ENCODE data around the gene IHH. TPM values are rescaled to one million over a fixed set of nuclear protein-coding genes. Genes with fewer than 3 reads are reported as not detected.

Gene IHH
- total RNA-seq, 2 experiments from 2014 or later: not detected

GRCh38 chr2:219020604-219021365, 39.9 kb downstream of the IHH start:
- H3K4me3 Mint-ChIP-seq: no peak overlapping the region
- H3K27me3 Mint-ChIP-seq: no peaks in the 10 kb centered on the region
- H3K4me1 Mint-ChIP-seq: no peaks in the 10 kb centered on the region
- ChIA-PET POLR2A (interaction anchor here (0.6 to 1.0 kb wide), 2 partner anchors 9 to 58 kb away, joined by 3 read pairs; no protein-coding TSS in a partner anchor), CTCF (interaction anchor here (0.7 to 2.8 kb wide), 3 partner anchors 9 to 22 kb away, joined by 3 to 12 read pairs (median 4); no protein-coding TSS in a partner anchor)
- H3K9me3 Mint-ChIP-seq: no peaks in the 10 kb centered on the region
- DNase-seq: no peak
- H3K27ac Mint-ChIP-seq: no peak overlapping the region
- no peaks in the 10 kb centered on the region for H3K36me3 Mint-ChIP-seq (ENCODE audit: low read depth)

- peaks cover 2% of the 10 kb centered on the region for H3K27me3 Mint-ChIP-seq
- H3K36me3 Mint-ChIP-seq (ENCODE audit: low read depth): no peaks in the 10 kb centered on the region
- CTCF ChIA-PET: interaction anchor here (2.8 kb wide), 1 partner anchor 11 kb away, joined by 12 read pairs; no protein-coding TSS in a partner anchor
- no peak overlapping the region for H3K27ac Mint-ChIP-seq
- H3K9me3 Mint-ChIP-seq: no peaks in the 10 kb centered on the region
- no peak overlapping the region for H3K4me3 Mint-ChIP-seq
- POLR2A ChIA-PET: no interaction called here
- no peaks in the 10 kb centered on the region for H3K4me1 Mint-ChIP-seq
- DNase-seq: no peak
Observed at GRCh38 chr2:219019436-219019835, 41.3 kb downstream of the IHH start.

- Mint-ChIP-seq H3K4me1 (no peaks in the 10 kb centered on the region), H3K27ac (no peak overlapping the region), H3K36me3 (ENCODE audit: low read depth) (no peaks in the 10 kb centered on the region), H3K27me3 (peaks cover 2% of the 10 kb centered on the region), H3K9me3 (no peaks in the 10 kb centered on the region), H3K4me3 (no peak overlapping the region)
- DNase-seq: no peak
- POLR2A ChIA-PET: no interaction called here
- CTCF ChIA-PET: no interaction called here
Observed at GRCh38 chr2:219018726-219019125, 42.0 kb downstream of the IHH start.

GRCh38 chr2:219018286-219018685, 42.4 kb downstream of the IHH start:
- H3K27me3 Mint-ChIP-seq: peaks cover 2% of the 10 kb centered on the region
- H3K36me3 Mint-ChIP-seq (ENCODE audit: low read depth): no peaks in the 10 kb centered on the region
- POLR2A ChIA-PET: no interaction called here
- no peaks in the 10 kb centered on the region for H3K4me1 Mint-ChIP-seq
- H3K27ac Mint-ChIP-seq: no peak overlapping the region
- DNase-seq: no peak
- no peaks in the 10 kb centered on the region for H3K9me3 Mint-ChIP-seq
- CTCF ChIA-PET: no interaction called here
- H3K4me3 Mint-ChIP-seq: no peak overlapping the region

- H3K4me1 Mint-ChIP-seq: no peaks in the 10 kb centered on the region
- no peaks in the 10 kb centered on the region for H3K9me3 Mint-ChIP-seq
- no peaks in the 10 kb centered on the region for H3K36me3 Mint-ChIP-seq (ENCODE audit: low read depth)
- peaks cover 2% of the 10 kb centered on the region for H3K27me3 Mint-ChIP-seq
- ChIA-PET POLR2A (no interaction called here), CTCF (interaction anchor here (0.6 kb wide), 1 partner anchor 12 kb away, joined by 3 read pairs; no protein-coding TSS in a partner anchor)
- DNase-seq: no peak
- H3K4me3 Mint-ChIP-seq: no peak overlapping the region
- no peak overlapping the region for H3K27ac Mint-ChIP-seq
Observed at GRCh38 chr2:219017201-219017931, 43.4 kb downstream of the IHH start.

- ChIA-PET CTCF (interaction anchor here (1.2 kb wide), 2 partner anchors 42 to 55 kb away, joined by 4 to 7 read pairs; no protein-coding TSS in a partner anchor), POLR2A (no interaction called here)
- no peak for DNase-seq
- Mint-ChIP-seq H3K27ac (no peak overlapping the region), H3K4me1 (no peaks in the 10 kb centered on the region), H3K27me3 (peaks cover 2% of the 10 kb centered on the region), H3K4me3 (no peak overlapping the region), H3K9me3 (no peaks in the 10 kb centered on the region), H3K36me3 (ENCODE audit: low read depth) (no peaks in the 10 kb centered on the region)
Observed at GRCh38 chr2:219016721-219017120, 44.0 kb downstream of the IHH start.

GRCh38 chr2:219010873-219011272, 49.8 kb downstream of the IHH start:
- Mint-ChIP-seq H3K4me3 (no peak overlapping the region), H3K4me1 (no peaks in the 10 kb centered on the region), H3K36me3 (ENCODE audit: low read depth) (no peaks in the 10 kb centered on the region), H3K9me3 (no peaks in the 10 kb centered on the region), H3K27me3 (peaks cover 5% of the 10 kb centered on the region), H3K27ac (no peak overlapping the region)
- ChIA-PET CTCF (interaction anchor here (0.6 to 4.0 kb wide), 11 partner anchors 10 to 272 kb away, joined by 3 to 16 read pairs (median 3); no protein-coding TSS in a partner anchor), POLR2A (no interaction called here)
- no peak for DNase-seq

- Mint-ChIP-seq H3K27me3 (peaks cover 11% of the 10 kb centered on the region), H3K4me3 (no peak overlapping the region), H3K27ac (no peak overlapping the region), H3K36me3 (ENCODE audit: low read depth) (no peaks in the 10 kb centered on the region), H3K9me3 (no peaks in the 10 kb centered on the region), H3K4me1 (no peaks in the 10 kb centered on the region)
- ChIA-PET POLR2A (no interaction called here), CTCF (interaction anchor here (0.6 to 4.0 kb wide), 9 partner anchors 13 to 221 kb away, joined by 3 to 16 read pairs (median 3); no protein-coding TSS in a partner anchor)
- no peak for DNase-seq
Observed at GRCh38 chr2:219010162-219010756, 50.5 kb downstream of the IHH start.

GRCh38 chr2:219009294-219009693, 51.4 kb downstream of the IHH start:
- no peak overlapping the region for H3K4me3 Mint-ChIP-seq
- no peaks in the 10 kb centered on the region for H3K9me3 Mint-ChIP-seq
- H3K36me3 Mint-ChIP-seq (ENCODE audit: low read depth): no peaks in the 10 kb centered on the region
- CTCF ChIA-PET: interaction anchor here (0.8 to 4.0 kb wide), 4 partner anchors 14 to 146 kb away, joined by 3 to 16 read pairs (median 8); no protein-coding TSS in a partner anchor
- no peak overlapping the region for H3K27ac Mint-ChIP-seq
- H3K4me1 Mint-ChIP-seq: no peaks in the 10 kb centered on the region
- POLR2A ChIA-PET: no interaction called here
- no peak for DNase-seq
- H3K27me3 Mint-ChIP-seq: peaks cover 18% of the 10 kb centered on the region

Other genes starting within 250 kb of the IHH start
- gene PRKAG3, start 229.1 kb downstream of the IHH start, total RNA-seq: not detected
- not detected for gene WNT6, start 201.1 kb downstream of the IHH start, total RNA-seq
- 1 to 10 TPM in 1 of 2 experiments, under 1 TPM in 1; 0.70 to 1.4 TPM for gene WNT10A, start 180.1 kb downstream of the IHH start, total RNA-seq
- not detected for gene CDK5R2, start 101.3 kb downstream of the IHH start, total RNA-seq
- not detected for gene FEV, start 75.7 kb downstream of the IHH start, total RNA-seq
- gene CRYBA2, start 67.5 kb downstream of the IHH start, total RNA-seq: not detected
- not detected for gene CFAP65, start 19.4 kb downstream of the IHH start, total RNA-seq
- 10 to 100 TPM; 12.0 to 12.2 TPM for gene NHEJ1, start 99.9 kb upstream of the IHH start, total RNA-seq
- 1 to 10 TPM; 2.3 TPM for gene SLC23A3, start 109.1 kb upstream of the IHH start, total RNA-seq
- 10 to 100 TPM; 68.7 to 72.9 TPM for gene CNPPD1, start 116.0 kb upstream of the IHH start, total RNA-seq
- 100 to 1,000 TPM; 107 to 113 TPM for gene RETREG2, start 117.4 kb upstream of the IHH start, total RNA-seq
- 10 to 100 TPM; 51.4 to 56.7 TPM for gene ZFAND2B, start 145.9 kb upstream of the IHH start, total RNA-seq
- 10 to 100 TPM; 15.2 to 17.9 TPM for gene ABCB6, start 158.0 kb upstream of the IHH start, total RNA-seq
- 10 to 100 TPM; 58.9 to 60.7 TPM for gene ATG9A, start 168.7 kb upstream of the IHH start, total RNA-seq
- gene ANKZF1, start 168.9 kb upstream of the IHH start, total RNA-seq: 100 to 1,000 TPM; 121 to 122 TPM
- gene GLB1L, start 184.5 kb upstream of the IHH start, total RNA-seq: 1 to 10 TPM; 6.2 to 7.3 TPM
- 10 to 100 TPM; 41.6 to 42.3 TPM for gene STK16, start 184.6 kb upstream of the IHH start, total RNA-seq
- gene TUBA4B, start 192.3 kb upstream of the IHH start, total RNA-seq: not detected
- 100 to 1,000 TPM; 313 to 344 TPM for gene TUBA4A, start 193.0 kb upstream of the IHH start, total RNA-seq
- gene DNAJB2, start 218.4 kb upstream of the IHH start, total RNA-seq: 10 to 100 TPM; 57.0 to 59.7 TPM
- gene PTPRN, start 248.5 kb upstream of the IHH start, total RNA-seq: under 1 TPM; 0.28 to 0.33 TPM

Data from activated CD4-positive, alpha-beta memory T cell treated with anti-CD3 and anti-CD28 coated beads, Interleukin-2, amount 10 ng/mL, durations not matched to agents 7 days and 5 days (primary cell).